T-helper 1 cell (primary cell): ENCODE data around the gene SEC16A.

Experiments used
- DNase-seq, 5 donors: peaks; one replicate each; pipeline ENCODE4 v3.0.0-alpha.2; 2012 to 2020

The SEC16A gene

GRCh38 chr9:136465500-136466154 lies 17.2 kb downstream of the SEC16A start:
- DNase-seq = no peak

- no peak for DNase-seq
Observed at GRCh38 chr9:136464241-136464640, 18.6 kb downstream of the SEC16A start.

GRCh38 chr9:136463578-136463977 lies 19.3 kb downstream of the SEC16A start:
- no peak for DNase-seq

GRCh38 chr9:136462664-136463063 lies 20.2 kb downstream of the SEC16A start:
- no peak for DNase-seq

GRCh38 chr9:136460772-136461325 lies 22.0 kb downstream of the SEC16A start:
- DNase-seq = no peak

GRCh38 chr9:136459425-136459824 lies 23.4 kb downstream of the SEC16A start:
- DNase-seq = no peak

GRCh38 chr9:136457326-136457725 lies 25.5 kb downstream of the SEC16A start:
- DNase-seq = no peak

- DNase-seq = no peak
Observed at GRCh38 chr9:136456258-136456657, 26.6 kb downstream of the SEC16A start.

GRCh38 chr9:136455043-136456002 lies 27.5 kb downstream of the SEC16A start:
- no peak for DNase-seq

GRCh38 chr9:136454026-136454796 lies 28.6 kb downstream of the SEC16A start:
- no peak for DNase-seq

- no peak for DNase-seq
Observed at GRCh38 chr9:136453326-136453725, 29.5 kb downstream of the SEC16A start.

GRCh38 chr9:136451221-136451877 lies 31.5 kb downstream of the SEC16A start:
- DNase-seq = no peak

- DNase-seq = no peak
Observed at GRCh38 chr9:136448655-136449054, 34.2 kb downstream of the SEC16A start.

- no peak for DNase-seq
Observed at GRCh38 chr9:136447173-136447778, 35.6 kb downstream of the SEC16A start.

GRCh38 chr9:136445799-136446198 lies 37.0 kb downstream of the SEC16A start:
- DNase-seq = no peak

GRCh38 chr9:136444102-136444501 lies 38.7 kb downstream of the SEC16A start:
- no peak for DNase-seq

- DNase-seq = no peak
Observed at GRCh38 chr9:136443687-136444086, 39.2 kb downstream of the SEC16A start.

- no peak for DNase-seq
Observed at GRCh38 chr9:136443087-136443486, 39.8 kb downstream of the SEC16A start.

- DNase-seq = no peak
Observed at GRCh38 chr9:136442265-136442664, 40.6 kb downstream of the SEC16A start.

GRCh38 chr9:136441681-136442245 lies 41.1 kb downstream of the SEC16A start:
- no peak for DNase-seq

- no peak for DNase-seq
Observed at GRCh38 chr9:136441191-136441680, 41.6 kb downstream of the SEC16A start.
